ENCODE results near the gene MUC13.
"Not testable (repeated sequence)": the region's sequence is repeated elsewhere in the genome, so short reads cannot be mapped to it uniquely, and the experiment has no call there.

The MUC13 gene

GRCh38 chr3:124934577-124934976 is at the start of gene MUC13:
TSS of gene MUC13 (minus strand) at chr3:124934751. CDS start at chr3:124934712, 39 bp downstream.
- DNase-seq: no peak

GRCh38 chr3:124982855-124983254 is 48.3 kb upstream of the MUC13 start:
- no peak for DNase-seq

GRCh38 chr3:124981472-124981871 is 46.9 kb upstream of the MUC13 start:
- no peak for DNase-seq

- no peak for DNase-seq
Observed at GRCh38 chr3:124978627-124979026, 44.1 kb upstream of the MUC13 start.

- DNase-seq: no peak
Observed at GRCh38 chr3:124976383-124976782, 41.8 kb upstream of the MUC13 start.

- no peak for DNase-seq
Observed at GRCh38 chr3:124974691-124975090, 40.1 kb upstream of the MUC13 start.

- DNase-seq: no peak
Observed at GRCh38 chr3:124973290-124973689, 38.7 kb upstream of the MUC13 start.

GRCh38 chr3:124972457-124972856 is 37.9 kb upstream of the MUC13 start:
- DNase-seq: no peak

- DNase-seq: no peak
Observed at GRCh38 chr3:124969963-124970722, 35.6 kb upstream of the MUC13 start.

GRCh38 chr3:124969190-124969589 is 34.6 kb upstream of the MUC13 start:
- no peak for DNase-seq

- DNase-seq: no peak
Observed at GRCh38 chr3:124967964-124968363, 33.4 kb upstream of the MUC13 start.

- DNase-seq: no peak
Observed at GRCh38 chr3:124966521-124967445, 32.2 kb upstream of the MUC13 start.

- DNase-seq: no peak
Observed at GRCh38 chr3:124965413-124965812, 30.9 kb upstream of the MUC13 start.

GRCh38 chr3:124964387-124964786 is 29.8 kb upstream of the MUC13 start:
- no peak for DNase-seq

- DNase-seq: no peak
Observed at GRCh38 chr3:124963755-124964154, 29.2 kb upstream of the MUC13 start.

- DNase-seq: no peak
Observed at GRCh38 chr3:124962403-124962940, 27.9 kb upstream of the MUC13 start.

- DNase-seq: no peak
Observed at GRCh38 chr3:124960698-124961097, 26.1 kb upstream of the MUC13 start.

- DNase-seq: no peak
Observed at GRCh38 chr3:124960105-124960504, 25.6 kb upstream of the MUC13 start.

GRCh38 chr3:124957951-124958350 is 23.4 kb upstream of the MUC13 start:
- not testable (repeated sequence) for DNase-seq

- DNase-seq: no peak
Observed at GRCh38 chr3:124952282-124952855, 17.8 kb upstream of the MUC13 start.

GRCh38 chr3:124951511-124952281 is 17.1 kb upstream of the MUC13 start:
- no peak for DNase-seq

- DNase-seq: no peak
Observed at GRCh38 chr3:124950026-124950425, 15.5 kb upstream of the MUC13 start.

GRCh38 chr3:124942613-124943012 is 8.1 kb upstream of the MUC13 start:
- DNase-seq: no peak

Measured in activated naive CD4-positive, alpha-beta T cell (primary cell).